Ureter (tissue), 1 donor: ENCODE results near the gene RTN4RL1. TPM values are rescaled to one million over a fixed set of nuclear protein-coding genes. Genes with fewer than 3 reads are reported as not detected.
A peak's percentile ranks its signal among the peaks of the same experiment; 100 is the strongest.

ENCODE experiments used
- DNase-seq: peaks from one replicate; pipeline ENCODE4 v3.0.0-alpha.2; 2020; ENCODE audit warnings: low spot score
- total RNA-seq: library from RNA; stranded (reverse); gene quantifications from one replicate; pipeline ENCODE4 v1.2.4, GENCODE V29; 2023
- donor health status: DM: yes; HTN: yes; CAD: no.

Gene RTN4RL1
- total RNA-seq, 1 donor from 2014 or later, result 6.7 TPM

DNA sequence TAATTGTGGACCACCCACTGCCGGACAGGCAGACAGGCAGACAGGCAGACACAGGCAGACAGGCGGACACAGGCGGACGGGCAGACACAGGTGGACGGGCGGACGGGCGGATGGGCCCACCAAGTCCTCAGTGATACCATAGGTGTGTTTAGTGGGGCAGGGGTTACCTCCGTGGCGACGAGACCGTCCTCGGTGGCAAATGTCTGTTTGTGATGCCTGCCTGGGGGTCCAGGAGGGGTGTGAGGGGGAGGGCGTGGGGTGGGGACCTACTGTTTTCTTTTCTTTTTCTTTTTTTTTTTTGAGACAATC, 76.7 kb downstream of the RTN4RL1 start:
- no peak for DNase-seq

DNA sequence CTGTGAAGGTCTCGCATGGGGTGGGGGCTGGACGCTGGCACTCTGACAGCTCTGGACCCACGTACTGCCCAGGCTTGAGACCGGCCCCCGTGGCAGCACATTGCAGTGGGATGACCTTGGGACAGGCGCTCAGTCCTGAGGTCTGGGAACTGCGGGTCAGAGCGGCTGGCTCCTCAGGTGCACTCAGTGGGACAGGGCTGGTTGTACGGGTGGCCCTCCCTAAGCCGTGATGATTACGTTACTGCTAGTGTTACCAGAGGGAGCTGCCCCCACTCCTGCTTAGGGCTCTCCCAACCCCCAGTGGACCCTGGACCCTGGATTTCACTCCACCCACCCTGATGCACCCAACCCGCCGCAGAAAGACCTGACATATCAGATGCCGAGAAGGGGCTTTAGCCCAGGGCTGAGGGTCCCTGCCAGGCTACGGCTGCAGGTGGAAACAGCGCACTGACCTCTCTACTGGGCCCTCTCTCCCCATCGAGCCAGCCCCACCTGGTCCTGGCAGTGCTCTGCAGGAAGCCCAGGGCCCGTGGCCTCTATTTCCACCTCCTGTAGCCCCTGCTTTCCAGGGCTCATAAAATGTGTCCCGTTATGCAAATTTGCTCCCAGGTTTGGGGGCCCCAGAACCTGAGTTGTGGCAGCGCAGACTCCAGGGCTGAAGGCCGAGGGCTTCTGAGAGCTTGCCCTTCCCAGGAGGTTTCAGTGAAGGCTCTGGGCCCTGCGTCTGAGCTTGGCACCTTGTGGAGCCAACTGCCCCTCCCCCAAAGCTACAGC, 77.2 kb downstream of the RTN4RL1 start:
- no peak for DNase-seq

DNA sequence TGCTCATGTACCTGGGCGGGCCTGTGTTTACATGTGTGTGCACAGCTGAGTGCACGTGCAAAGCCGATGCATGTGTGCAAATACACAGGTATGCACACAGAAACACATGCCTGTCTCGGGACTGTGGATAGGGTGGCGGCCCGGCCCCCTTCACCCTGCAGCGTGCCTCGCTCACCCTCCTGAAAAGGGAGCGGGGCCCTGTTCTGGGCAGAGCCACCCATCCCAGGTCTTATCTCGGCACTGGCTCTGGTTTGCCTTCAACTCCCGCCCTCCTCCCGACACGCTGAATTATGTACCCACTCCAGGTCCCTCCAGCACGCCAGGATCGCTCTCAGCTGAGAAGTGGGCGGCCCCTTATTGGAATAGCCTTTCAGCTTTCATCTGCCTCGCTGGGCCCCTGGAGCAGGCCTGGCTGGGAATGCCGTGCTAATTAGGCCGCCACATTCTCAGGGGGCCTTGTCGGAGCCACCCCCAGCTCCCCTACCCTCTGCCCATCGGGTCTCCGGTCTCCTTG, 77.8 kb downstream of the RTN4RL1 start:
- no peak for DNase-seq

DNA sequence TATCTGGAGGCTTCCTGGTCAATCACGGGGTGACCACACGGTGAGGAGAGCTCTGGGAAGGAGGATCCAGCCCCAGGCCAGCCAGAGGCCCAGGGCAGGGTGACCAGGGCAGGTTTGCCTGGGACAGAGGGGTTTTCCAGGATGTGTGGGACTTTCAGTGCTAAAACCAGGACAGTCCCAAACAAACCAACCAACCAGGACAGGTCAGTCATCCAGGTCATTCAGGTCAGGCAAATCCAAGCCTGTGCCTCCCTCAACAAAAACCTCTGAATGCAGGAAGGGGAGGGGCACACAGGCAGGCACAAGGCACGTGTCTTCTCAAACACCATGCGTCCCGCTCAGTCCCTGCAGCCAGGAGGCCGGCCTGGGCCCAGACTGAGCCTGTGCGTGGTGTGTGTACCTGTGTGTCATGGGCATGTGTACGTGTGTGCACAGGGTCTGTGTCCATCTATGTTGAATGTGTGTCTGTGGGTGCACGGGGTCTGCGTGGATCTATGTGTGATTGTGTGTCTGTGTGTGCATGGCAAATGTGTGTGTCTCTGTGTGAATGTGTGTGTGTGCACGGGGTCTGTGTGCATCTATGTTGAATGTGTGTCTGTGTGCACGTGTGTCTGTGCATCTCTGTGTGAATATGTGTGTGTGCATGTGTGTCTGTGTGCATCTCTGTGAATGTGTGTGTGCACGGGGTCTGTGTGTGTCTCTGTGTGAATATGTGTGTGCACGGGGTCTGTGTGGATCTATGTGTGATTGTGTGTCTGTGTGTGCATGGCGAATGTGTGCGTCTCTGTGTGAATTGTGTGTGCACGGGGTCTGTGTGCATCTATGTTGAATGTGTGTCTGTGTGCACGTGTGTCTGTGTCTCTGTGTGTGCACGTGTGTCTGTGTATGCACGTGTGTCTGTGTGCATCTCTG, 78.9 kb downstream of the RTN4RL1 start:
- DNase-seq, result no peak

DNA sequence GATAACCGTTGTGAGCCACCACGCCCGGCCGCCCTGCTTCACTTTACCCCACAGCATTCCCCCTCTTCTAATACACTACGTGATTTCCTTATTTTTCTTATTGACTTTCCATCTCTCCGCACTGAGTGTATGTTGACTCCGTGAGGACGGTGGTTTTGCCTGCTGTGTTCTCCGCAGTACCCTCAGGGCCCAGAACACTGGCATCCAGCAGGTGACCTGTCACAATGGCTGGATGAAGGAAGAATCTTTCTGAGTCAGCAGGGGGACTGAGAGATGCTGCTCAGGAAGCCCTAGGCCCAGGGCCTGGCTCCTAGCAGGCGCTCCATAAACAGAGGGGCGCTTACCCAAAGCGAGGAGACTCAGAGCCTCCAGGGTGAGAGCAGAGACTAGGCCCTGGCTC, 79.5 kb downstream of the RTN4RL1 start:
- no peak for DNase-seq

DNA sequence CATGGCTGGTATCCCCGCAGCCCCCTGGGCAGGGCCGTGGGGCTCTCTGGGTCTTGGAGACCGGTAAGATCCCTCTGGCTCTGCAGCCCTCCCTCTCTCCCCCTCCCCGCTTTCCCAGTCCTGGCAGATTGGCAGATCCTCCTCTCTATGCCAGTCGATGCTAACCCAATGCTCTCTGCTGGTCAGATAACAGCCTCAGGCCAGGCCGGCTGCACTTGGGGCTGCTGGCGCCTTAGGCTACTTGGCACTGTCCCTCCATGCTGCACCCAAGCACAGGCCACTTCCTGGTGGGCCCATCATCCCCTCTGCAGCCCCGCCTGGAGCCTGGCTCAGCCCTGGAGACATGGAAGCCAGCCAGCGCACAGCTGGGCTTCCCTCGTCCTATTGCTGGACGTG, 81.7 kb downstream of the RTN4RL1 start:
- no peak for DNase-seq

DNA sequence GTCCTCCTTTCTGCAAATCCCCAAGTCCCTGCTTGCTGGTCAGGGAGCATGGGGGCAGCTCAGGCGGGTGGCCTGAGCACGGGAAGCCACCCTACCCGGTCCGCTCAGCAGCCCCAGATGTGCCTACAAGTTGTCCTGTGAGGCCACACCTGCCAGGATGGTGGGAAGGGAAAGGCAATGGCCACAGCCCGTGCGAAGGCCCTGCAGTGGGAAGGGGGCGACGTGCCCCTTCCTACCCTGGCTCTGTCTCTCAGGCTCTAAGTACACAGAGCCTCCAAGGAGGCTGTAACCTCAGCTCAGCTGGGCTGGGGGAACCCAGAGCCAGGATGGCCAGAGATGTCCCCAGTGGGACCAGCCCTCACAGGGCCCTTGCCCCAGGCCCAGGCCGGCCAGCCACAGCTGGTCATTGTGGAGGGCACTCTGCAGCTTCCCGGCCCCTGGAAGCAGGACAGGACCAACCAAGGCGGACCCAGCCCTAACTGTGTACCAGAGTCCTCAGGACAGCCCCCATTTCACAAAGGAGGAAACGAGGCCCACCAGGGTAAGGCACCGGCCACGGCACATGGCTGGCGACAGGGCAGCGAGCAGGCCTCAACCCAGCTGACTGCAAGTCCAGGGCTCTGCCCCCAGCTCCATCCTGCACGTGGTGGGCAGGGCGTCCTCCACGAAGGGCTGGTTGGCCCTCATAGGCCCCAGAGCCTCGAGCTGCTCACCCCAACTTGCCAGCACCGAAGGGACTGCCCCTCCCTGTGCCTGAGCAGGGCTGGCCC, 82.3 kb downstream of the RTN4RL1 start:
- DNase-seq, result no peak

DNA sequence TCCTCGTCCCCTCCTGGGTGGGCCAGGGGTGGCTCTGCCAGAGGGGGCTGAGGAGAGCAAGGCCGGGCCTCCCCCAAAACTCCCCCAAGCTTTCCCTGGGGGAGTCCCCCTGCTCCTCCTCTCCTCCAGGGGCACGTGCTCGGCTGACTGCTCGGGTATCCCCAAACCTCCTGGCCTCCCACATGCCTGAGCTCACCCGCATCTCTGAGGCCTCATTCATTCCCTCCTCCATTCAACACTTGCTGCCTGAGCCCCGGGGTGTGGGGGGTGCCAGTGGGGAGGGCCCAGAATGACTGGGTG, 83.1 kb downstream of the RTN4RL1 start:
- no peak for DNase-seq

DNA sequence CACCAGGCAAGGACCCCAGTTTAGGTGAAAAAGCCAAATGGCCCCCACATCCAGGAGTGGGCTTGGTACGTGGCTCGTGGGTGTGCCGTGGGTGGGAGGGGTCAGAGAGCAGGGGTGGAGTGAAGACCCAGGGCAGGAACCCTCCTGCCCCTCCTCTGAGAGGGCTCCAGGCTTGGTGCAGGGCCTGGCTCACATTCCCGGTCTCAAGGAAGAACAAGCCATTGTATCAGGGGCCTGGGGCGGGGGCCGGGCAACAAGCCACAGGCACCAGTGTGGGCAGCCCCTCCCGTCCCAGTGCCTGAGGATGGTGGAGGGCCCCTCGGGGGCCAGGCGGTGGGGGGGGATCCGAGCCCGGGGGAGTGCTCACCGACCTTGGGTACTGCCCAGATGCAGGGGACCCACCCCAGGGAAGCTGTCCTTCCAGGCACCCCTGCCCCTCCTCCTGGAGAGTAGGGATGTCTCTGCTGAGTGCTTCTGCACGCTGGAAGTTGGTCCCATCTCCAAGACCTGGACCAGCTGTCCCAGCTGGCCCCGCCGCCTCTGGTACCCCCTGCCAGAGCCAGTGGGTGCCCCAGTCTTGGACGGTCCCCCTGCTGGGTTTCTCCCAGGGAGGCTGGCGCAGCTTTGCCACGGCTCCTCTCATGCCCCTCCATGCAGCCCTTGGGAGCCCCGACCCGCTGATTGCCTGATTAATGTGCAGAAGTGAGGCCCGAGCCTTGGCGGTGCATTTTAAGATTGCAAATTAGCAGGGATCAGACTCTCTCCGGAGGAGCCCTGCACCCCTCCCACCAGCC, 83.7 kb downstream of the RTN4RL1 start:
- DNase-seq, result no peak

DNA sequence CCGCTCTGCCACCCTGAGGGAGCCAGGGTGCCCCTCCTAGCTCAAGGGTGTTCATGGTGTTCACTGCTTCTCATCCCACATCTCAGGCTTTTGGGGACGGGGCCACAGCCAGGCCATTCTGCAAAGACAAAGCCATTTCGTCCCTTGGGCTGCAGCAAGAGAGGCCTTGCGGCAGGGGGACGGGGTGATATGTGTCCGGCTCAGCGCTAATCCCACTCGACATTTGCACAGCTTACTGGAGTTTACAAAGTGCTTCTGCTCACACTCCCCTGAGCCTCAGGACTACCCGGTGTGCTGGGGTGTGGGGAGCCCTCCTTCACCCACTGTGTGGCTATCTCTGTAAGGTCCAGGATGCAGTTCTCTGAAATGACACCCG, 84.3 kb downstream of the RTN4RL1 start:
- DNase-seq, result no peak

DNA sequence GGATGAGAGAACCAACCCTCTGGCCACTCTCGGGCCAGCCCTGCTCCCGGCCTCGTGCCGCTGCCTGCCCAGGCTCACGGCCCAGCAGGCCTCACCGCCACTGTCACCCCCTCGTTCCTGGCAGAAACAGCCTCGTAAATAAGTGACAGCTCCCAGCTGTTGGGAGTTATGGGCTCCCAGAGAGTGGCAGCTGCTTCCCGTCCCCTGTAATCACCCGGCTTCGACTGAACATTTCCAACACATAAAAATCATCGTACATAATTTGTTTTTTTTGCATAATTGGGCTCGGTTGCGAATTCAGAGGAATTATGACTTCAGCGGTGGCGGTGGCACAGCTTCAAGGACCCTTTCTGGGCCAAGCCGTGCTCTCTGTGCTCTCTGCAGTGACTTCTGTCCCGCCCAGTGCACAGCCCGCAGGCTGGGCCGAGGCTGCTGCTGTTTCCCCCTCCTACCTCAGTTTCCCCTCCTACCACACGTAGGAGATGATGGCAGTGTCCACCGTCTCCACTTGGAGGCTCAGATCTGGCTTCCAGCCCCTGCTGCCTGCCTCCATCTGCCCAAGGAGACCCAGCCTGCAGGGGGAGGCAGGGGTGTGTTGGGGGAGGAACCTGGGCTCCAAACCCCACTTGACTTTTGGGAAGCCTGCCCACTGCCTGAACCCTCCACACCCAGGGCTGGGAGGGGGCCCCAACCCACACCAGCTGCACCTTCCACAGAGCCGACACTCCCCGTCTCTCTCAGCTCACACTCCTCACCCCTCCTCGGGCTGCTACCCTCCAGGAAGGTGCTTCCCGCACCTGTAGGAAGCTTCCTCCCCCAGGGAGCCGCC, 84.9 kb downstream of the RTN4RL1 start:
- DNase-seq, result peak; percentile 79

DNA sequence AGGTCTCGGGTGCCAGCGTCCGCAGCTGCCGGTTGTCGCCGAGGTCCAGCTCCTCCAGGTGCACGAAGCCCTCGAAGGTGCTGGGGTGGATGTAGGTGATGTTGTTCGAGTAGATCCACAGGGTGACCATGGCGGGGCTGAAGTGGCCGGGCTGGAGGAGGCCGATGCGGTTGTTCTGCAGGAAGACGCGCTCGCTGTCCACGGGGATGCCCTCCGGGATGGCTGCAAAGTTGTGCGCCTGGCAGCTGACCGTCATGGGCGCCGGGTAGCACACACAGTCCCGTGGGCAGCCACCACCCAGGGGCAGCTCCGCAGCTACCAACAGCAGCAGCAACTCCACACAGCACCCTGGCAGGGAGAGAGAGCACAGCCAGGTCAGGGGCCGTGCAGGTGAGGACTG, 87.7 kb downstream of the RTN4RL1 start:
- DNase-seq, result no peak

DNA sequence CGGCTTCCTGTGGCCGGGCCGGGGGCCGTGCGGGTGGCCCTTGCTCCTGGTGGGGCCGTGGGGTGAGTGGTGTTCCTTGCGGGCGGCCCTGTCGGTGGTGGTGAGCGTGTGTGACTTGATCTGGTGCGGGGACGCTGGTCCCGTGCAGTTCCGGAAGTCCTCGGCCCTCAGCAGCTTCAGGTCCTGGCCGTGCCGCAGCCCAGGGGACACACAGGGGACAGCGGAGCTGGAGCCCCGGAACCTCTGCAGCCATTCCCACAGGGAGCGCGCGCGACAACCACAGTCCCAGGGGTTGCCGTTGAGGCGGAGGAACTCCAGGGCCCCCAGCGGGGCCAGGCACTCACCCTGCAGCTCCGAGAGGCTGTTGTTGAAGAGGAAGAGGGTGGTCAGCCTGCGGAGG, 88.4 kb downstream of the RTN4RL1 start:
- no peak for DNase-seq

DNA sequence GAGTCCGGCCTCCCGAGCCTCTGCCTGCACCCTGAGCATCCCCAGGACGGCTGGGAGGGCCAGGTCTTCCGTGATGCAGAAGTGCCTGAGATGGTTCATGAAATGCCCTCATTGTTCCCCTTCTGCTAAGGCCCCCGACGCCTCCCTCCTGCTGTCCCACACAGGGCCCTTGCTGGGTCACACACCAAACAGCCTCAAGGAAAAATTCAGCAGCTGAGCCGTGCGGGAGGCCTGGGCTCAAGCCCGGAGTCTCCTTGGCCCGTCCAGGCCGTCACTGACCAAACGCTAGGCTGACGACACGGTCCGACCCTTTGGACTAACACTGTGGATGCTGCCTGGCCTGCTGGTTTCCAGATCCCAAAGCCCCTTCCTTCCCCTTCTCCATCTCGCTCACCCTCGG, 90.2 kb downstream of the RTN4RL1 start:
- no peak for DNase-seq

DNA sequence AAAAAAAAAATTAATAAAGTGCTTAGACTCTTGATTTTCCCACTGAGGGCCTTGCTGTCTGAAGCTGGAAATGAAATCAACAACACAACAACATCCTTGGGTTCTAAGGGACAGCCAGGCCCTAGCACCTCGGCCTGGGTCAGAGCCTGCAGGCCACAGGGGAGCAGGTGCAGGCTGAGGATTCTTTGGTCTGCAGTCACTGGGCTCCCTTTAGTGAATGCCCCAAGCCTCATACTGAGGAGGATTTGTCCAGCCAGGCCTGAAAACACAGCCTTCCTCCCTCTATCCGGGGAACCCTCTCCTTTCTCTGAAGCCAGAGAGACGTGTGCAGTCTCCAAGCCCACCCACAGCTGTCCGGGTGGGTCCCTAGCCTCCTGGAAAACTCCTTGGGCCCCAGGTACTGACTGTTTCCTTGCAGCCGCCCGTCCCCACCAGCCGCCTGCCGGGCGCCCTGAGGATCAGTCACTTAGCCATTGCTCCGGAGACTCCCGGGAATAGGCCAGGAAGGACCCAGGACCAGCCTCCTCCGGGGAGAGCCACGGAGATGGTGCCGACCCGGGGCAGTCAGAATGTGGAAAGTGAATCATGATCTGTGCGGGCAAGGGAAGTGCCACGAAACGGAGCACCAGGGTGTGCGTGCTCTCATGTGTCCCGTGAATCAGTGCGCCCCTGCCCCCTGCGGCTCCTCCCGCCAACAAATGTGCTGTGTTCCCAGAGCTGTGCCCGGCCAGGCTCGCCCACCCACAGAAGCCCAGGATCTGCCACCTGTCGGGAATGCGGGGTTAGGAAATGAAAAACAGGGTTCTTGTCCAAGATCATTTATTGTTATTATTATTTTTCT, 91.0 kb downstream of the RTN4RL1 start:
- no peak for DNase-seq

DNA sequence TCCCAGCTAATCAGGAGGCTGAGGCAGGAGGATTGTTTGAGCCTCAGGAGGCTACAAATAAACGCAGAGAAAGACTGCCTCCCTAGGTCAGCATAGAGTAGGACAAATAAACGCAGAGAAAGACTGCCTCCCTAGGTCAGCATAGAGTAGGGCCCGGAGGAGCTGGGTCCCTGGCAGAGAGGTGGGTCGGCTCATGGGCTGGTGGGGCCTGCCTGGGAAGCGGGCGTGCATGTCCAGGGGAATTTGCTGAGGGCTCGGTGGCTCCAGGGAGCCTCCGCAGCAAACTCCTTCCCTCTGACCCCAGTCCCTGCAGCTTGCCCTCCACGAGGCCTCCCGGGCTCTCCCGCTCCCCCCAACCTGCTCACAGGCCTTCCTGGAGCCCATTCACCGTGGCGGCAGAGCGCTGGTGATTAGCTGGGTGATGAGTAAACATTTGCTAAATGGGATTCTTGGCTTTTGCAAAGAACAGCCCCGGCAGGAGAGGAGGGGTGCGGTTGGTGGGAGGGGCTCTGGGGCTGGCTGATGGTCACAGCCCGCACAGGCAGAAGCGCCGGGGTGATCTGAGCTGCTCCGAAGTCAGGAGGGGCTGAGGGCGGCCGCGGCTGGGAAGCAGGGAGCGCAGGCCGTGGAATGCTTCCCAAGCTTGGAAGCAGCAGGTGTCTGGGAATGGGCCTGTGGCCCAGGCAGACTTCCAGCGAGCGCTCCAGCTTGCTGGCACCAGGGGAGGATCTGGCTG, 93.1 kb downstream of the RTN4RL1 start:
- DNase-seq, result no peak

DNA sequence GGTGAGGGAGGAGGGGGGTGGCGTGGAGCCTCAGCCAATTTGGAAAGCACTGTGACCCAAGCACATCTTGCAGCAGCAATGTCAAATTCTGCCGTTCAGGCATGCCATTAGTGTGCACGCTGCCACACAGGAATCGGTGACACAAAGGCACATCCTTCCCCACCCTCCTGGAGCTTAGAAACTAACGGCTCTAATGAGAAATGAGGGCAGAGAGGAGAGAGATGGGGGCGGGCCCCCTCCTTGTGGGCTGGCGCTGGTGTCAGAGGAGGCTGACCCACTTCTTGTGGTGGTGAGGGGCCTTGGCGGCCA, 94.8 kb downstream of the RTN4RL1 start:
- no peak for DNase-seq

DNA sequence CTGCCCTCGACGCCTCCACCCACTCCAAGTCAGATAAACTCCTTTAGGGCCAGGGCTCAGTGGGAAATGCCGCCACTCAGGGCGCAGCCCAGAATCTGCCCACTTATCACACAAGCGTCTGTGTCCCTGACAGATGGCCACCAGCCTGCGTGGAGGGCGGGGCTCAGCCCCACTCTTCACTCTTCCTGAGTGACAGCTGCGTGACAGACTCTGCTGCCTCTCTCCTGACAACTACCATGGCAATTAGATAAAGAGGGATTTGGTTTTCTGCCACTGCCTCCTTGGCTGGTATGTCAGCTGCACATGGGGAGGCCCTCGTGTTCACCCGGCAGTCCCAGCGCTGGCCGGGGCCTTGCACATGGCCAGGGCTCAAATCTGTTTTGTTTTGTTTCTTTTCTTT, 96.2 kb downstream of the RTN4RL1 start:
- no peak for DNase-seq

DNA sequence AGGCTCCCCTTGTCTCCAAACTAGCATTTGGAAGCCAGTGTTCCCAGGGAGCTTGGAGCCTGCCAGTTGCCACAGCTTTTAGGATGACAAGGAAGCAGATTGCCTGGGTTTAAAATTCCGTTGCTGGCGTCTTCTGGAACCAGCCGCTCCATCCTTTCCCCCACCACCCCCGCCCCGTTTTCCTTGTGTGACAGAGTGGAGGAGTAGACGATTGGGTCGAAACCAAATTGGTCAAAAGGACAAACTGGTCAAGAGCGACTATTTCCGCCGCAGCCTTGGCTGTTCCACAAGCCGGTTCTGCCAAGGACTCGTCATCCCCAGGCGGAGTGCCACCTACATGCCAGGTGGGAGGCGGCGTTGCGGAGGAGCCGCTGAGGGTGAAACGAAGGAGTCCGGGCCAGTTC, 104.2 kb downstream of the RTN4RL1 start:
- DNase-seq, result no peak
